ENCODE measurements around the gene PBX1.

The PBX1 gene

DNA sequence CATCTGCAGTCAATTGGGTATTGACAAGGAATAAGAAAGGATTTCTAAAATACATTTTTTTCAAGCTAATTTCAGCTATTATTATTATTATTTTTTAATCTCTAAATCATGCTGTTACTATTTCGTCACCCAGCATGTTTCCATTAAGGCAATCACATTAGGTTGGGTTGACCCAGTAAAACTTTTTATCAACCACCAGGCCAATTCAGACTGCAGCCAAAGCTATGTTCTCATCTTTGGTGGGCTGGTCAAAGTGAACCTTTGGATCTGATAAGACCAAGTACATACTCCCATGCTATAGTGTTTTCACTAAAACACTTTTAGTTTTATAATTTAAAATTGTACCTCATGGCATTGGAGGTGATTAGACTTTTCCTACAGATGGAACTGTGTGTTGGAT is 198.6 kb downstream of the PBX1 start:
- Histone ChIP-seq H3K4me1 (ENCODE audit: control insufficient read depth in 1 of 2, insufficient read depth in 2 of 2, low read length in 2 of 2) (peaks cover 4 to 38% of the 10 kb centered on the region in 2 donors), H3K9me3 (ENCODE audit: control insufficient read depth in 1 of 2, low read length in 2 of 2) (no peaks in the 10 kb centered on the region)

DNA sequence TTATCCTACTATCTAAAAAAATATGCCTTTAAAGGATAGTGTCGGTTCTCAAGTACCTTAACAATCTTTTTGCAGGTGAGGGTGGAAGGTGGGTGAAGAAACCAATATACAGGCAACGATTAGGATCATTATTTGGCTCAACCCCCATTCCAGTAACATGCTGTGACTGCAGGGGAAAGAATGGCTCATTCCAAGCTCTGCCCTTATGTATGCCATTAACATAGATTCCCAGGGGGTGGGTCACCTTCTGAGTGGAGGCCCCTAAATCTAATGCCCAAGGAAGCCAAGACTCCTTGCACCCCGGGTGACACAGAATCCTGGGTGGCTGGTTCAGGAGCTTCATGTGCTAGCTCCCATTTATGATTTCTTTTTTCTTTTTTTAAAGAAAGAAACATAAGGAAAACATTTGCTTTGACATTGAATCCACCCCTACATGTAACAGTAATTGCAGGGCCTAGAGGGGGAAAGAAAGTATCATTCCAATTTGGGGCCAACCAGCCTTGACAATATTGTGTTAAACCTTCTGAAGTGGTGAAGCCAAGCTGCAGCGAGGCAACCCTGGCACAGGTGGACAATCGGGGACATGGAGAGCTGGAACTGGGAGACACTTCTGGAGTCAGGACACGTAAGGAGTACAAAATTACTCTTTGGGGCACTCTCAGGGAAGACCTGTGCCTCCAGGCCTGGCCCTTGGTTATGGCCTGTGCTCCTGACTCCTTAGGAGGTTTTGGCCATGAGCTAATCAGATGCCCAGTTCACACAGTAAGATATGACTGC is 200.3 kb downstream of the PBX1 start:
- Histone ChIP-seq H3K9me3 (ENCODE audit: control insufficient read depth in 1 of 2, low read length in 2 of 2) (no peaks in the 10 kb centered on the region), H3K27ac (ENCODE audit: low read length) (peak overlapping the region; percentile 4), H3K4me1 (ENCODE audit: control insufficient read depth in 1 of 2, insufficient read depth in 2 of 2, low read length in 2 of 2) (peaks cover 0 to 31% of the 10 kb centered on the region in 2 donors), H3K36me3 (ENCODE audit: control insufficient read depth in 1 of 2, insufficient read depth in 2 of 2, low read length in 2 of 2) (no peaks in the 10 kb centered on the region), H3K4me3 (ENCODE audit: low read depth in 1 of 2, low read length in 2 of 2) (no peak overlapping the region), H3K27me3 (ENCODE audit: low read depth, low read length) (no peaks in the 10 kb centered on the region)

More for the DNA sequence above, 198.6 kb downstream of the PBX1 start:
- no peak overlapping the region for H3K4me3 ChIP-seq (ENCODE audit: low read depth in 1 of 2, low read length in 2 of 2)
- no peak overlapping the region for H3K27ac ChIP-seq (ENCODE audit: low read length)
- no peaks in the 10 kb centered on the region for H3K27me3 ChIP-seq (ENCODE audit: low read depth, low read length)
- no peaks in the 10 kb centered on the region for H3K36me3 ChIP-seq (ENCODE audit: control insufficient read depth in 1 of 2, insufficient read depth in 2 of 2, low read length in 2 of 2)

DNA sequence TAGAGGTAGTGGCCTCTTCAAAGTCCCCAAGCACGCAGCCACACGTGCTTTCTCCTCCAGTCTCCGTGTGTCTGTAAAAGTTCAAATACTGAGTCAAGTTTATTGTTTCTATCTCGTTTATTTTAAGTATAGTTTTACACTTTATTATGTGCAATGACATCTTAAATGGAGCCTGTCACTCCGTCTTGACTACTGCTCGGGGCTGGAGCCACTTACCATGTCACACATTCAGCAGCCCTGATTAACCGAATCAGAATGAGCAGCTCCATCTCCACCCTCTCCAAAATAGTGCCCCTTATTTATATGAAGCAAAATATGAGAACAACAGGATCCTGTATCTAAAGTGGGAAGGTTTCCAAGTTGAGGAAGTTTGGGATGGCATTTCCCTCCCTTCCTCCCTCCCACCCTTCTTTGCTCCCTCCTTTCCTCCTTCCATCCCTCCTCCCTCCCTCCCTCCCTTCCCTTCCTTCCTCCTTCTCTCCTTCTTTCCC is 201.0 kb downstream of the PBX1 start:
- no peaks in the 10 kb centered on the region for H3K9me3 ChIP-seq (ENCODE audit: control insufficient read depth in 1 of 2, low read length in 2 of 2)
- no peak overlapping the region for H3K4me3 ChIP-seq (ENCODE audit: low read depth in 1 of 2, low read length in 2 of 2)
- no peaks in the 10 kb centered on the region for H3K36me3 ChIP-seq (ENCODE audit: control insufficient read depth in 1 of 2, insufficient read depth in 2 of 2, low read length in 2 of 2)
- H3K27ac ChIP-seq (ENCODE audit: low read length) = peak overlapping the region; percentile 4
- peaks cover 0 to 29% of the 10 kb centered on the region in 2 donors for H3K4me1 ChIP-seq (ENCODE audit: control insufficient read depth in 1 of 2, insufficient read depth in 2 of 2, low read length in 2 of 2)
- H3K27me3 ChIP-seq (ENCODE audit: low read depth, low read length) = no peaks in the 10 kb centered on the region

DNA sequence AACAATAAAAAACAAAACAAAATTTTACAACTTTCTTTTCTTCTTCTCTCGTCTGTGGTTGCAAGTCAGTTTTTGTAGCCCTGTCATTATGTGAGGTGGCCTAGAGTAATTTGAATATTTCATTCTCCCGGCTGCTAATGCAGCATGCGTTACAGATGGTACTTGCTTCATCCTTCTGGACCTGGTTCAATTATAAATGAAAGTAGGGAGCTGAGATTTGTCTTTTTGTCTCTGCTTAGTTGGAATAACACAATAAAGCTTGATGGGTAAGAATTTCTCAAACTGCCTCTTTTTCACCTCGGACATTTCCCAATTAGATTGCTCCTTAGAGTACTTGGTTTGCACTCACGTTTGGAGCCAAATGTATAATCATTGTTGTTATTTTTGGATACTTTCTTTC is 201.6 kb downstream of the PBX1 start:
- Histone ChIP-seq H3K9me3 (ENCODE audit: control insufficient read depth in 1 of 2, low read length in 2 of 2) (no peaks in the 10 kb centered on the region), H3K36me3 (ENCODE audit: control insufficient read depth in 1 of 2, insufficient read depth in 2 of 2, low read length in 2 of 2) (no peaks in the 10 kb centered on the region), H3K4me1 (ENCODE audit: control insufficient read depth in 1 of 2, insufficient read depth in 2 of 2, low read length in 2 of 2) (peaks cover 0 to 30% of the 10 kb centered on the region in 2 donors), H3K4me3 (ENCODE audit: low read depth in 1 of 2, low read length in 2 of 2) (no peak overlapping the region), H3K27ac (ENCODE audit: low read length) (no peak overlapping the region), H3K27me3 (ENCODE audit: low read depth, low read length) (no peaks in the 10 kb centered on the region)

DNA sequence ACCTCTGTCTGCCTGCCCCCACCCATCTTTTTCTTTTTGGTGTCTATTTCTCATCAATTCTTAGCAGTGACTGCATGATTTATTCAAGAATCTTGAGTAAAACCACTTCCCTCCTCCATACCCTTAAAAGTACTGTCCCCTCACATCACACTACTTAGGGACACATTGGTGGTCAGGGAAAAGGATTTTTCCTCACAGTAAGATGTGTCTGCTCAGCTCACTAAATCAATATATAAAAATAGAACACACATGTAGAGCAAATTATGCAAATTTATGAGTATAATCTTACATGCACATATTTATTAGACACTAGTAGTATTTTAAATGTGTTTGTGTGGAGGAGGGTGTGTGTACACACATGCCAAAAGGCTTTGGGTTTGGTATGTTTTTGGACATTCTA is 202.0 kb downstream of the PBX1 start:
- no peaks in the 10 kb centered on the region for H3K9me3 ChIP-seq (ENCODE audit: control insufficient read depth in 1 of 2, low read length in 2 of 2)
- no peaks in the 10 kb centered on the region for H3K36me3 ChIP-seq (ENCODE audit: control insufficient read depth in 1 of 2, insufficient read depth in 2 of 2, low read length in 2 of 2)
- H3K4me3 ChIP-seq (ENCODE audit: low read depth in 1 of 2, low read length in 2 of 2) = no peak overlapping the region
- H3K4me1 ChIP-seq (ENCODE audit: control insufficient read depth in 1 of 2, insufficient read depth in 2 of 2, low read length in 2 of 2) = peaks cover 0 to 26% of the 10 kb centered on the region in 2 donors
- H3K27ac ChIP-seq (ENCODE audit: low read length) = no peak overlapping the region
- H3K27me3 ChIP-seq (ENCODE audit: low read depth, low read length) = no peaks in the 10 kb centered on the region

DNA sequence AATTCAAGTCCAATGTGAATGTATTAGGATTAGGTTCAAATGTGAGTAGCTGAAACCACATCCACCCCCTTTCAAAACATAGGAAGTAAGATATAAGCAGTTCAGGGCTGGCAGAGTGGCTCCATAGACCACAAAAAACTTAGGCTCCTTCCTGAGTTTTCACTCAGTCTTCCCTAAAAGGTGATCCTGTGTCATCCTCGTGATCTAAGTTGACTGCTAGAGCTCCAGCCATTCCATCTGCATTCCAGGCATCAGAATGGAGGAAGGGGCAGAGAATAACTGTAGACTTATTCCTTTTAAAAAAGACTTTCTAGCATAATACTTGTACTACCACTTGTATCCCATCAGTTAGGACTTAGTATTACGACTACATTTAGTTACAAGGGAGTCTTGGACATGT is 204.1 kb downstream of the PBX1 start:
- Histone ChIP-seq H3K4me3 (ENCODE audit: low read depth in 1 of 2, low read length in 2 of 2) (no peak overlapping the region), H3K9me3 (ENCODE audit: control insufficient read depth in 1 of 2, low read length in 2 of 2) (no peaks in the 10 kb centered on the region), H3K4me1 (ENCODE audit: control insufficient read depth in 1 of 2, insufficient read depth in 2 of 2, low read length in 2 of 2) (peaks cover 0 to 31% of the 10 kb centered on the region in 2 donors), H3K27me3 (ENCODE audit: low read depth, low read length) (no peaks in the 10 kb centered on the region), H3K27ac (ENCODE audit: low read length) (no peak overlapping the region), H3K36me3 (ENCODE audit: control insufficient read depth in 1 of 2, insufficient read depth in 2 of 2, low read length in 2 of 2) (no peaks in the 10 kb centered on the region)

DNA sequence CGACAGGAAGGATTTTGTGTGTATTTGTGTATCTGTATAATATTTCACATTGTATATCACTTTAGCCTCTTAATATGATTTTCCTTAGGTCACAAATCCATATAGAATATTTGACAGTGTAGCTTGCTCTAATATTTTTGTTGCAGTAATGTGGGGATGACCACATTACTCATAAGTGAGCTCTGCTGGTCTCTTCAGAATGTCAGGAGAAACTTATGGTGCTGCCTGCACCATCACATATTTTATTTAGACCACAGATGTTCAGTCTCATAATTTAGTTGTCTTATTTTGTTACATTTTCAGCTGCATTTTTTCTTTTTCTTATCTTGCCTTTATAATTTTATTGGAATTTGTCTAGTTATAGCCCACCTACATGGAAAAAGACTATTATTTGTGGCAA is 205.3 kb downstream of the PBX1 start:
- H3K9me3 ChIP-seq (ENCODE audit: control insufficient read depth in 1 of 2, low read length in 2 of 2) = no peaks in the 10 kb centered on the region
- peaks cover 0 to 23% of the 10 kb centered on the region in 2 donors for H3K4me1 ChIP-seq (ENCODE audit: control insufficient read depth in 1 of 2, insufficient read depth in 2 of 2, low read length in 2 of 2)
- H3K27me3 ChIP-seq (ENCODE audit: low read depth, low read length) = no peaks in the 10 kb centered on the region
- no peaks in the 10 kb centered on the region for H3K36me3 ChIP-seq (ENCODE audit: control insufficient read depth in 1 of 2, insufficient read depth in 2 of 2, low read length in 2 of 2)
- H3K27ac ChIP-seq (ENCODE audit: low read length) = no peak overlapping the region
- H3K4me3 ChIP-seq (ENCODE audit: low read depth in 1 of 2, low read length in 2 of 2) = no peak overlapping the region

DNA sequence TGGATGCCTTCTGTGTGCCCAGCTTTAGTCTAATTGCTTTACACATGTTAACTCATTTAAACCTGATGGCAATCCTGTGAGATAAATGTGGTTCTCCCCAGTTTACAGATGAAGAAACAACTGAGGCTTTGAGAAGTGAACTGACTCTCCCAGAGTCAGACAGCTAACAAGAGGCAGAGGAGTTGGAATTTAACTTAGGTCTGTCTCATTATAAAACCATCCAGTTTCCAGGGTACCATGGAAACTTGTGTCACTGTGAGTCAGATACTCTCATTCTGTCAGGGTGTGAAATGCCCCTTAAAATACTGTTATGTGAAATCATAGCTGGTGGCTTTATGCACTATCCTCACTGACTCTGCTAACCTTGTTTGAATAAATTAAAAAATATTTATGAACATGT is 206.6 kb downstream of the PBX1 start:
- Histone ChIP-seq H3K4me1 (ENCODE audit: control insufficient read depth in 1 of 2, insufficient read depth in 2 of 2, low read length in 2 of 2) (peaks cover 4 to 24% of the 10 kb centered on the region in 2 donors), H3K27me3 (ENCODE audit: low read depth, low read length) (no peaks in the 10 kb centered on the region), H3K9me3 (ENCODE audit: control insufficient read depth in 1 of 2, low read length in 2 of 2) (no peaks in the 10 kb centered on the region), H3K27ac (ENCODE audit: low read length) (peak overlapping the region; percentile 10), H3K4me3 (ENCODE audit: low read depth in 1 of 2, low read length in 2 of 2) (no peak overlapping the region), H3K36me3 (ENCODE audit: control insufficient read depth in 1 of 2, insufficient read depth in 2 of 2, low read length in 2 of 2) (no peaks in the 10 kb centered on the region)

DNA sequence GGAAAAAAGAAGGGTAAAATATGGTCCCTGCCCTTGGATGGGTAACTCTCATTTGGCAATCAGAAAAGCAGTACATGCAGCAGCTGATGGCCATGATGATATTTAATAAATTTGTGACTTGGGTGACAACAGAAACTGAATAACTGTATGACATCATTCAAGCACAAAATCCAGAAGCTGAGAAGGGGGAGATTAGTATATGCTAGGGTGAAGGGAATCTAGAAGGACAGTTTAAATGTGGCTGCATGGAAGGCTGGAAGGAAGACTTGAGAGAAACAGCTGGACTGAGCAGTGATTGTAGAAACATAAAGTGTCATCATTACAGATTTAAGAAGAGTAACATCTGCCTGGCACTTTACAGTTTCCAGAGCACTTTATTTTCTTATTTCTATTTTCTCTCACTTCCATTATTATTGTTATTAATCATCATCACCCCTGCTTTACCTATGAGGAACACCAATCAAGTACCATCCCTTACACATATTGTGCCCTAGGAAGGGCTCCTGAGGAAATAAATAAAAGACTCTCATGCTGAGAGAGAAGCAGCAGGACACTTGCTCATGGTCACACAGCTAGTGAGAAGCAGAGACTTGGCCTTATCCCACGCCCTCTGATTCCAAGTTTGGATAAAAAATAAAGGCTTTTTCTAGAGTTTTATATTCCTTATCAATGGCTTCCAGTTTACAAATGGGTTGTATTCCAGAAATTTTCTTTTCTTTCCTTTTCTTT is 207.2 kb downstream of the PBX1 start:
- Histone ChIP-seq H3K4me3 (ENCODE audit: low read depth in 1 of 2, low read length in 2 of 2) (no peak overlapping the region), H3K27me3 (ENCODE audit: low read depth, low read length) (no peaks in the 10 kb centered on the region), H3K4me1 (ENCODE audit: control insufficient read depth in 1 of 2, insufficient read depth in 2 of 2, low read length in 2 of 2) (peaks cover 10 to 26% of the 10 kb centered on the region in 2 donors), H3K9me3 (ENCODE audit: control insufficient read depth in 1 of 2, low read length in 2 of 2) (no peaks in the 10 kb centered on the region), H3K27ac (ENCODE audit: low read length) (no peak overlapping the region), H3K36me3 (ENCODE audit: control insufficient read depth in 1 of 2, insufficient read depth in 2 of 2, low read length in 2 of 2) (no peaks in the 10 kb centered on the region)

DNA sequence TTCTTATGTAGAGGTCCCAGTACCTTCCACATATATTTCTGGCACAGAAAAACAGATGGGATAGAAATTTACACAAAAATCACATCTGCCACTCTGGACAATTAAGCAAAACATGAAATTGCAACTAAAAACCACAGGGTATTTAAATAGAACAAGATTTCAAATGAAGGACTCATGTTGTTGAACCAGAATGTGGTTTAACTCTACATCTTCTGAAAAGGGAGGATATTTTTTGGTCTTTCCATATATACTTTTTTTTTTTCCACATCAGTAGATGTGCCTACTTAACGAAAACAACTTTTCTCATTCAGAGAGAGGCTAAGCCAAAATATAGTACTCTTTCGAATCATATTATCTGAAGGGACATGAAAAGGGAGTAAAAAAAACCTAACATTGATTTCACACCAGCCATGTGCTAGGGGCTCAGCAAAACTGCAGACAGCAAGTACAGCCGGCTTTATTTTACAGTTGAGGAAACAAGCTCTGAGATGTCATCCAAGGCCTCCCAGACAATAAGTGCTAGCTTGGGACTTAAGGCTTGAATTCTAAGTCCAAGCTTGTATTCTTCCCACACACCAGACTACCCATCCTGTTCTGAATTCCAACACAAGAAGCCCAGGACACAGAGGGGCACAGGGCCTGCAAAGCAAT is 208.9 kb downstream of the PBX1 start:
- Histone ChIP-seq H3K4me1 (ENCODE audit: control insufficient read depth in 1 of 2, insufficient read depth in 2 of 2, low read length in 2 of 2) (peaks cover 21 to 41% of the 10 kb centered on the region in 2 donors), H3K36me3 (ENCODE audit: control insufficient read depth in 1 of 2, insufficient read depth in 2 of 2, low read length in 2 of 2) (no peaks in the 10 kb centered on the region), H3K4me3 (ENCODE audit: low read depth in 1 of 2, low read length in 2 of 2) (no peak overlapping the region), H3K9me3 (ENCODE audit: control insufficient read depth in 1 of 2, low read length in 2 of 2) (no peaks in the 10 kb centered on the region), H3K27ac (ENCODE audit: low read length) (peak overlapping the region; percentile 9), H3K27me3 (ENCODE audit: low read depth, low read length) (no peaks in the 10 kb centered on the region)

DNA sequence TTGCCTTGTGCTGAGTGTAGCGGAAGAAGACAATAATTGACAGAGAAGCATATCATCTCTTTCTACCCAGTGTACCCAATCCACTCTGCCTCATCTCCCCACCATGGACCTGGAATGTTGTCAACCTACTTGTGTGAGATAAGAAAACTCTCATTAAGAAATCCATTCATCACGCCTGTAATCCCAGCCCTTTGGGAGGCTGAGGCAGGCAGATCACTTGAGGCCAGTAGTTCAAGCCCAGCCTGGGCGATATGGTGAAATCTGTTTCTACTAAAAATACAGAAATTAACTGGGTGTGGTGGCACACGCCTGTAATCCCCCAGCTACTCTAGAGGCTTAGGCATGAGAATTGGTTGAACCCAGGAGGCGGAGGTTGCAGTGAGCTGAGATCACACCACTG is 209.6 kb downstream of the PBX1 start:
- H3K4me3 ChIP-seq (ENCODE audit: low read depth in 1 of 2, low read length in 2 of 2) = no peak overlapping the region
- H3K9me3 ChIP-seq (ENCODE audit: control insufficient read depth in 1 of 2, low read length in 2 of 2) = no peaks in the 10 kb centered on the region
- H3K36me3 ChIP-seq (ENCODE audit: control insufficient read depth in 1 of 2, insufficient read depth in 2 of 2, low read length in 2 of 2) = no peaks in the 10 kb centered on the region
- no peak overlapping the region for H3K27ac ChIP-seq (ENCODE audit: low read length)
- peaks cover 21 to 41% of the 10 kb centered on the region in 2 donors for H3K4me1 ChIP-seq (ENCODE audit: control insufficient read depth in 1 of 2, insufficient read depth in 2 of 2, low read length in 2 of 2)
- H3K27me3 ChIP-seq (ENCODE audit: low read depth, low read length) = no peaks in the 10 kb centered on the region
